Measurements from ENCODE around the gene TET3. TPM values are rescaled to one million over a fixed set of nuclear protein-coding genes. Genes with fewer than 3 reads are reported as not detected.

Gene TET3
- polyA plus RNA-seq, 1 experiment: 3.1 TPM

- DNase-seq (ENCODE audit: low read depth, low spot score): no peak
- CTCF ChIA-PET: no interaction called here
- Histone ChIP-seq H3K27me3 (ENCODE audit: control insufficient read depth, insufficient read depth, low read length) (no peaks in the 10 kb centered on the region), H3K27ac (ENCODE audit: low read depth, low read length) (no peak overlapping the region), H3K9me3 (ENCODE audit: control insufficient read depth, insufficient read depth, low read length) (no peaks in the 10 kb centered on the region), H3K4me3 (ENCODE audit: low read depth, low read length) (no peak overlapping the region)
- TF ChIP-seq, protein P1, sequence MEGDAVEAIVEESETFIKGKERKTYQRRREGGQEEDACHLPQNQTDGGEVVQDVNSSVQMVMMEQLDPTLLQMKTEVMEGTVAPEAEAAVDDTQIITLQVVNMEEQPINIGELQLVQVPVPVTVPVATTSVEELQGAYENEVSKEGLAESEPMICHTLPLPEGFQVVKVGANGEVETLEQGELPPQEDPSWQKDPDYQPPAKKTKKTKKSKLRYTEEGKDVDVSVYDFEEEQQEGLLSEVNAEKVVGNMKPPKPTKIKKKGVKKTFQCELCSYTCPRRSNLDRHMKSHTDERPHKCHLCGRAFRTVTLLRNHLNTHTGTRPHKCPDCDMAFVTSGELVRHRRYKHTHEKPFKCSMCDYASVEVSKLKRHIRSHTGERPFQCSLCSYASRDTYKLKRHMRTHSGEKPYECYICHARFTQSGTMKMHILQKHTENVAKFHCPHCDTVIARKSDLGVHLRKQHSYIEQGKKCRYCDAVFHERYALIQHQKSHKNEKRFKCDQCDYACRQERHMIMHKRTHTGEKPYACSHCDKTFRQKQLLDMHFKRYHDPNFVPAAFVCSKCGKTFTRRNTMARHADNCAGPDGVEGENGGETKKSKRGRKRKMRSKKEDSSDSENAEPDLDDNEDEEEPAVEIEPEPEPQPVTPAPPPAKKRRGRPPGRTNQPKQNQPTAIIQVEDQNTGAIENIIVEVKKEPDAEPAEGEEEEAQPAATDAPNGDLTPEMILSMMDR (IDR thresholded peaks at IDR 0.05; ENCODE audit: low read depth, low read length): no peak
- POLR2A ChIA-PET: no interaction called here
Observed at GRCh38 chr2:74021407-74021755, 36.7 kb downstream of the TET3 start.

DNA sequence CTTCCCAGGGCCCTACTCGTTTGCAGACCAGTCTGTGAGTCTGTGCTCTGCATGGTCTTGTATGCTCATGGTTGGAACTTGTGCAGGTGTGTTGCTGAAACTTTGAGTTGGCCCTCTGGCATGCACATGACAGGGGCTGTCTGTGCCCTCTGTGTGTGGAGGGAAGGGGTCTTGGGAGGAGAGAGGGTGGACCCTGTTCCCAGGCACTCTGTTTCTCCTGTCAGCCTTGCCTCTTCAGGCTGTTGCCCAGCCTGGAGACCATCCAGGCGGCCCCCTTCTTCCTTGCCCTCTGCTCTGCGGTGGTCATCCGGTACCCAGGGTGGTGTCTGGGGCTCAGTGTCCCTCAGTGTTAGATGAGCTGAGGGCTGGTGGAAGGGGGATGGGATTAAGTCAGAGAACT lies 39.5 kb downstream of the TET3 start:
- POLR2A ChIA-PET: no interaction called here

DNA sequence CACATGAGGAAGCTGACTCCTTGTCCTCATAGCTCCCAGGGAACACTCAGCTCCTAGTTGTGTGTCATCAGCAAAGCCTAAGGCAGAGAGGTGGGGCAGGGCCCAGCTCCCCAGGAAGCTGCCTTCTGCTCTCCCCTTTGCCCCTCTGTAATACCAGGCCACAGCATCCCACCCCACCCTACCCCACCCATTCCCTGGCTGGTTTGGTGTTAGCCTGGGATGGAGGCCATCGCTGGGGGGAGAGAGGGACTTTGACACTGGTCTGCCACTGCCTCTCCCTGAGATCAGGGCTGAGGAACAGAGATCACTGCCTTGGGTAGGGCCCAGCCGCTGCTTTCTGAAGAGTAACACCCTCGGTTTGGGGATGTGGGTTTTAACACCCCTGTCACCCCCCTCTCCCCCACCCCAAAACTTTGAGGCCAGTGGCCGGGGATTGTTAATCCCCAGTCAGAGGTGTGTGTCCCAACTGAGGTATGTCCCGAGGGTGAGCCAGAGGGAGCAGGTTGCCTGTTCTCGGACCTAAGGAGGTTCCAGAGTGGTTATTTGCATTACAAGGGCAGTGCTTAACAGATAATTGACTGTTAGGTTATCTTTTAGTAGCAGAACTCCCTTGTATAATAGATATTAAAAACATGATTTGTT lies 41.4 kb downstream of the TET3 start:
- Histone ChIP-seq H3K9me3 (ENCODE audit: control insufficient read depth, insufficient read depth, low read length) (peaks cover 3% of the 10 kb centered on the region; the same call in 1 of the 2 replicates), H3K27ac (ENCODE audit: low read depth, low read length) (no peak overlapping the region), H3K4me3 (ENCODE audit: low read depth, low read length) (no peak overlapping the region), H3K27me3 (ENCODE audit: control insufficient read depth, insufficient read depth, low read length) (no peaks in the 10 kb centered on the region)
- DNase-seq (ENCODE audit: low read depth, low spot score): no peak
- CTCF ChIA-PET: interaction anchor here (1.3 kb wide), 1 partner anchor 94 kb away, joined by 4 read pairs; no protein-coding TSS in a partner anchor
- POLR2A ChIA-PET: no interaction called here
- TF ChIP-seq, protein P1 (IDR thresholded peaks at IDR 0.05; ENCODE audit: low read depth, low read length): no peak

More for the DNA sequence above, 39.5 kb downstream of the TET3 start:
- no peak for DNase-seq (ENCODE audit: low read depth, low spot score)
- H3K4me3 ChIP-seq (ENCODE audit: low read depth, low read length): no peak overlapping the region
- no peaks in the 10 kb centered on the region for H3K27me3 ChIP-seq (ENCODE audit: control insufficient read depth, insufficient read depth, low read length)
- CTCF ChIA-PET: no interaction called here
- no peak overlapping the region for H3K27ac ChIP-seq (ENCODE audit: low read depth, low read length)
- H3K9me3 ChIP-seq (ENCODE audit: control insufficient read depth, insufficient read depth, low read length): peaks cover 3% of the 10 kb centered on the region; the same call in 1 of the 2 replicates
- TF ChIP-seq, protein P1 (IDR thresholded peaks at IDR 0.05; ENCODE audit: low read depth, low read length): no peak

- Histone ChIP-seq H3K27me3 (ENCODE audit: control insufficient read depth, insufficient read depth, low read length) (no peaks in the 10 kb centered on the region), H3K4me3 (ENCODE audit: low read depth, low read length) (no peak overlapping the region), H3K9me3 (ENCODE audit: control insufficient read depth, insufficient read depth, low read length) (peaks cover 3% of the 10 kb centered on the region; the same call in 1 of the 2 replicates), H3K27ac (ENCODE audit: low read depth, low read length) (no peak overlapping the region)
- POLR2A ChIA-PET: interaction anchor here (0.7 kb wide), 1 partner anchor 625 kb away, joined by 4 read pairs; no protein-coding TSS in a partner anchor
- DNase-seq (ENCODE audit: low read depth, low spot score): no peak
- CTCF ChIA-PET: interaction anchor here (1.3 kb wide), 1 partner anchor 94 kb away, joined by 4 read pairs; no protein-coding TSS in a partner anchor
- TF ChIP-seq, protein P1 (IDR thresholded peaks at IDR 0.05; ENCODE audit: low read depth, low read length): no peak
Observed at GRCh38 chr2:74026687-74027241, 42.1 kb downstream of the TET3 start.

GRCh38 chr2:74027496-74027895 lies 42.8 kb downstream of the TET3 start:
- DNase-seq (ENCODE audit: low read depth, low spot score): no peak
- no peak overlapping the region for H3K4me3 ChIP-seq (ENCODE audit: low read depth, low read length)
- CTCF ChIA-PET: no interaction called here
- peaks cover 3% of the 10 kb centered on the region; the same call in 1 of the 2 replicates for H3K9me3 ChIP-seq (ENCODE audit: control insufficient read depth, insufficient read depth, low read length)
- POLR2A ChIA-PET: no interaction called here
- TF ChIP-seq, protein P1 (IDR thresholded peaks at IDR 0.05; ENCODE audit: low read depth, low read length): no peak
- H3K27me3 ChIP-seq (ENCODE audit: control insufficient read depth, insufficient read depth, low read length): no peaks in the 10 kb centered on the region
- H3K27ac ChIP-seq (ENCODE audit: low read depth, low read length): no peak overlapping the region
